AG09319 (cell line): Measurements from ENCODE around the gene SLC14A1.

Experiments
- DNase-seq: peaks from one replicate; pipeline ENCODE4 v3.0.0-alpha.2; 2010; ENCODE audit warnings: low read depth; ENCODE audit errors: extremely low read depth
- CTCF ChIP-seq: IDR thresholded peaks from 2 replicates; pipeline ENCODE4 v1.5.1; 2011; ENCODE audit warnings: low read depth, mild to moderate bottlenecking, inconsistent platforms, low read length, moderate library complexity

Gene SLC14A1

GRCh38 chr18:45691816-45692179 lies 32.2 kb upstream of the SLC14A1 start:
- no peak for TF ChIP-seq CTCF

GRCh38 chr18:45702708-45703265 lies 21.2 kb upstream of the SLC14A1 start:
- no peak for TF ChIP-seq CTCF
- no peak for DNase-seq

More at GRCh38 chr18:45691816-45692179, 32.2 kb upstream of the SLC14A1 start:
- no peak for DNase-seq

- TF ChIP-seq CTCF: no peak
- DNase-seq: no peak
Observed at GRCh38 chr18:45708831-45709230, 15.2 kb upstream of the SLC14A1 start.

GRCh38 chr18:45712061-45712460 lies 11.9 kb upstream of the SLC14A1 start:
- TF ChIP-seq CTCF: no peak
- no peak for DNase-seq

- TF ChIP-seq CTCF: no peak
- no peak for DNase-seq
Observed at GRCh38 chr18:45713239-45713638, 10.7 kb upstream of the SLC14A1 start.

GRCh38 chr18:45715212-45715780 lies 8.7 kb upstream of the SLC14A1 start:
- TF ChIP-seq CTCF: no peak

GRCh38 chr18:45719106-45719505 lies 4.9 kb upstream of the SLC14A1 start:
- no peak for DNase-seq
- TF ChIP-seq CTCF: no peak

More at GRCh38 chr18:45715212-45715780, 8.7 kb upstream of the SLC14A1 start:
- DNase-seq: no peak
